GM12878 (cell line): ENCODE data around the gene HOXC5. TPM values are rescaled to one million over a fixed set of nuclear protein-coding genes. Genes with fewer than 3 reads are reported as not detected.

Source experiments
- ATAC-seq: fragments of 200-7000 bp; cut with Tn5 transposase; 3 replicates; pipeline ENCODE4 v1.9.1; 2020; ENCODE audit warnings: mild to moderate bottlenecking, moderate library complexity
- BruUV-seq: library from RNA; stranded (reverse); fragments of 400-500 nt; replicated peaks from 2 replicates; lab custom pipeline; 2021; lab: Mats Ljungman, UMichigan
- CTCF ChIA-PET: fragments of 300-600 bp; sonication (Branson Sonifier 250); formaldehyde crosslinking; extraction: SDS; loops from one replicate; lab custom pipeline; 2021; ENCODE audit warnings: inconsistent platforms; lab: Yijun Ruan, JAX
- POLR2A ChIA-PET: fragments of 350-600 bp; formaldehyde crosslinking; extraction: SDS; loops from one replicate; lab custom pipeline; 2021; ENCODE audit warnings: inconsistent platforms; lab: Charles Lee
- RAD21 ChIA-PET: fragments of 300-600 bp; sonication (Branson Sonifier 250); formaldehyde crosslinking; loops from one replicate; lab custom pipeline; 2023; ENCODE audit warnings: antibody characterized with exemption; ENCODE audit not compliant: unreplicated experiment; lab: Charles Lee
- SMC1A ChIA-PET: fragments of 300-600 bp; sonication (Branson Sonifier 250); formaldehyde crosslinking; loops from one replicate; lab custom pipeline; 2023; ENCODE audit not compliant: unreplicated experiment, uncharacterized antibody; lab: Charles Lee
- DNase-seq: peaks from one replicate; pipeline ENCODE4 v3.0.0-alpha.2; 2011; ENCODE audit warnings: low read depth, low spot score
- FAIRE-seq: peaks from 3 replicates; lab custom pipeline; 2011; peaks lifted over from hg19 to GRCh38; lab: Jason Lieb, UNC
- H2AFZ ChIP-seq: 2 replicates; pipeline ENCODE4 v1.6.0; 2011; ENCODE audit warnings: low read depth, low read length, control low read depth; ENCODE audit not compliant: control insufficient read depth
- H3K27ac ChIP-seq: 2 replicates; pipeline ENCODE4 v1.5.1; 2011; ENCODE audit warnings: control low read depth; ENCODE audit not compliant: control insufficient read depth, insufficient read depth
- H3K27me3 ChIP-seq, 2 experiments: replicated peaks in 1 of 2; 2 replicates each; pipeline versions ENCODE4 v1.6.0 to v1.6.1; 2011; ENCODE audit warnings: low read length in 1 of 2; ENCODE audit not compliant: control insufficient read depth in 2 of 2, insufficient read depth in 2 of 2
- H3K36me3 ChIP-seq, 2 experiments: 2 replicates each; pipeline ENCODE4 v1.5.1; 2011; ENCODE audit warnings: low read length in 1 of 2; ENCODE audit not compliant: control insufficient read depth in 2 of 2, insufficient read depth in 2 of 2
- H3K4me1 ChIP-seq: 2 replicates; pipeline ENCODE4 v1.6.1; 2011; ENCODE audit warnings: mild to moderate bottlenecking, low read length, moderate library complexity, mixed read lengths; ENCODE audit not compliant: control insufficient read depth, insufficient read depth
- H3K4me2 ChIP-seq: 2 replicates; pipeline ENCODE4 v1.6.0; 2011; ENCODE audit warnings: control low read depth; ENCODE audit not compliant: control insufficient read depth, insufficient read depth
- H3K4me3 ChIP-seq: fragments of 200-600 bp; sonication (generic); 2 replicates; pipeline ENCODE4 v1.5.1; 2016
- H3K79me2 ChIP-seq: 2 replicates; pipeline ENCODE4 v1.6.0; 2011; ENCODE audit warnings: low read length; ENCODE audit not compliant: control insufficient read depth, insufficient read depth
- H3K9ac ChIP-seq: 2 replicates; pipeline ENCODE4 v1.8.0; 2011; ENCODE audit warnings: low read length, control low read depth, mixed read lengths; ENCODE audit not compliant: control insufficient read depth, insufficient read depth
- H3K9me3 ChIP-seq: replicated peaks from 3 replicates; pipeline ENCODE4 v1.5.1; 2011; ENCODE audit warnings: mild to moderate bottlenecking, low read length; ENCODE audit not compliant: control insufficient read depth, insufficient read depth
- H4K20me1 ChIP-seq: 2 replicates; pipeline ENCODE4 v1.6.0; 2011; ENCODE audit not compliant: control insufficient read depth, insufficient read depth
- ZBED1 ChIP-seq: IDR thresholded peaks from 2 replicates; pipeline ENCODE4 v1.6.1; 2016; ENCODE audit warnings: borderline replicate concordance
- ZNF687 ChIP-seq: fragments of 450-650 bp; IDR thresholded peaks from 2 replicates; pipeline ENCODE4 v1.6.1; 2017; ENCODE audit warnings: mild to moderate bottlenecking, moderate library complexity
- WGBS: methylation state at CpG from one replicate; pipeline ENCODE4 v1.1.6; 2016; ENCODE audit warnings: low lambda C conversion rate; ENCODE audit not compliant: insufficient replicate concordance, insufficient coverage; ENCODE audit errors: missing lambda C conversion rate; 5-methylcytosine and 5-hydroxymethylcytosine counted together
- in situ Hi-C: fragments of 300-500 bp; cut with MboI; formaldehyde crosslinking; loops from 9 replicates; pipeline ENCODE4 v1.14.3; 2018; ENCODE audit warnings: mixed read lengths
- intact Hi-C: fragments of 100-400 bp; cut with micrococcal nuclease; formaldehyde crosslinking; loops from one replicate; pipeline ENCODE4 v1.14.2; 2022; ENCODE audit not compliant: unreplicated experiment
- polyA plus RNA-seq, 11 experiments: library from polyadenylated mRNA; depleted of rRNA in 4 of 11; unstranded in 6 of 11; stranded (reverse) in 5 of 11; fragments of >200 nt; fragmentation: Nextera tagmentation in 4 of 11; fragmentation: Illumina TruSeq in 1 of 11; extraction: Ambion mirVana in 4 of 11; extraction: Trizol in 1 of 11; gene quantifications; 1 replicate in 1 of 11; 2 replicates in 10 of 11; pipeline versions ENCODE4 v1.2.1 to v1.2.3, GENCODE V29; 2011 to 2016; ENCODE audit warnings: inconsistent platforms in 2 of 11, missing spikeins in 2 of 11, low read depth in 1 of 11
- total RNA-seq, 4 experiments: library from RNA; depleted of rRNA in 3 of 4; stranded (reverse); fragments of >200 nt in 3 of 4; fragmentation: Illumina TruSeq in 1 of 4; extraction: Trizol in 1 of 4; gene quantifications; 2 replicates each; pipeline versions ENCODE4 v1.2.1 to v1.2.3, GENCODE V29; 2013 to 2021

The HOXC5 gene
- total and polyA plus RNA-seq, 10 of the 15 experiments (the other 5 are each of a cell fraction or from before 2014, with no cell fraction given) = 0.11 TPM; not detected in 9

GRCh38 chr12:54025499-54026405 lies 7.1 kb upstream of the HOXC5 start:
- in situ Hi-C loops (loop anchor here (10.0 kb wide), 2 partner anchors 169 to 339 kb away; partner anchors contain the start of gene GPR84), intact Hi-C loops (no loop called here)
- H2AFZ ChIP-seq = peak overlapping the region; percentile 21; the same call in 1 of the 2 replicates
- no peaks in the 10 kb centered on the region for H3K36me3 ChIP-seq
- FAIRE-seq = no peak
- SMC1A ChIA-PET = interaction anchor here (0.8 to 1.9 kb wide), 9 partner anchors 8 to 185 kb away, joined by 3 to 9 read pairs (median 4); partner anchors contain the start of gene HOXC4
- ATAC-seq = no peak
- RAD21 ChIA-PET = interaction anchor here (0.7 to 12.6 kb wide), 6 partner anchors 13 to 330 kb away, joined by 3 to 222 read pairs (median 4); partner anchors contain the start of genes HOXC8 and SMUG1
- 31% methylated on average over 7 of the region's 7 CpGs for WGBS
- H4K20me1 ChIP-seq = no peaks in the 10 kb centered on the region
- H3K27me3 ChIP-seq = peaks cover 5 to 18% of the 10 kb centered on the region in 2 experiments
- POLR2A ChIA-PET = interaction anchor here (1.2 kb wide), 1 partner anchor 20 kb away, joined by 3 read pairs; no protein-coding TSS in a partner anchor
- no peak for DNase-seq
- H3K9ac ChIP-seq = no peak overlapping the region
- H3K4me2 ChIP-seq = peak overlapping the region; percentile 35
- CTCF ChIA-PET = interaction anchor here (0.6 to 13.4 kb wide), 8 partner anchors 9 to 337 kb away, joined by 3 to 343 read pairs (median 14); partner anchors contain the start of genes HOXC4, HOXC8 and SMUG1
- peaks cover 16% of the 10 kb centered on the region for H3K4me1 ChIP-seq
- no peaks in the 10 kb centered on the region for H3K9me3 ChIP-seq
- no TSS peak for BruUV-seq
- no peaks in the 10 kb centered on the region for H3K79me2 ChIP-seq
- no peak overlapping the region for H3K27ac ChIP-seq
- no peak overlapping the region for H3K4me3 ChIP-seq
- TF ChIP-seq ZNF687 (no peak), ZBED1 (no peak)
